Fibroblast of lung (primary cell): ENCODE measurements around the gene VIPR2. TPM values are rescaled to one million over a fixed set of nuclear protein-coding genes. Genes with fewer than 3 reads are reported as not detected.

Source experiments
- DNase-seq, 2 donors: peaks; one replicate each; pipeline versions ENCODE4 v3.0.0 to v3.0.0-alpha.2; 2010; ENCODE audit warnings: low read depth in 2 of 2
- H2AFZ ChIP-seq: 2 replicates; pipeline ENCODE4 v1.5.1; 2012; ENCODE audit warnings: low read length, control low read depth, inconsistent platforms
- H3K27ac ChIP-seq: 2 replicates; pipeline ENCODE4 v1.5.1; 2011; ENCODE audit warnings: low read length, control low read depth; ENCODE audit not compliant: insufficient read depth
- H3K27me3 ChIP-seq: 2 replicates; pipeline ENCODE4 v1.5.1; 2011; ENCODE audit warnings: mild to moderate bottlenecking, low read length; ENCODE audit not compliant: control insufficient read depth, insufficient read depth
- H3K36me3 ChIP-seq: 2 replicates; pipeline ENCODE4 v1.5.1; 2011; ENCODE audit warnings: low read length; ENCODE audit not compliant: control insufficient read depth, insufficient read depth
- H3K4me1 ChIP-seq: 2 replicates; pipeline ENCODE4 v1.5.1; 2011; ENCODE audit warnings: low read length; ENCODE audit not compliant: control insufficient read depth, insufficient read depth; ENCODE audit errors: extremely low read depth
- H3K4me2 ChIP-seq: 2 replicates; pipeline ENCODE4 v1.5.1; 2011; ENCODE audit warnings: low read length, control low read depth; ENCODE audit not compliant: insufficient read depth; ENCODE audit errors: extremely low read depth
- H3K4me3 ChIP-seq, 4 experiments: fragments of 200-600 bp in 1 of 4; sonication (generic) in 1 of 4; replicated peaks in 1 of 4; 2 replicates each; pipeline ENCODE4 v1.5.1; 2011 to 2016; ENCODE audit warnings: low read length in 4 of 4, low read depth in 3 of 4, mild to moderate bottlenecking in 3 of 4, control low read depth in 2 of 4, inconsistent platforms in 1 of 4, mixed read lengths in 1 of 4; ENCODE audit not compliant: insufficient read depth in 1 of 4; ENCODE audit errors: control extremely low read depth in 1 of 4
- H3K79me2 ChIP-seq: 2 replicates; pipeline ENCODE4 v1.5.1; 2012; ENCODE audit warnings: mild to moderate bottlenecking, low read length, inconsistent platforms; ENCODE audit not compliant: control insufficient read depth, insufficient read depth
- H3K9ac ChIP-seq: 2 replicates; pipeline ENCODE4 v1.5.1; 2011; ENCODE audit warnings: mild to moderate bottlenecking, low read length, control low read depth; ENCODE audit not compliant: insufficient read depth
- H3K9me3 ChIP-seq: 2 replicates; pipeline ENCODE4 v1.5.1; 2012; ENCODE audit warnings: low read depth, low read length; ENCODE audit not compliant: control insufficient read depth, insufficient read depth
- H4K20me1 ChIP-seq: 2 replicates; pipeline ENCODE4 v1.5.1; 2011; ENCODE audit warnings: low read length; ENCODE audit not compliant: control insufficient read depth, insufficient read depth; ENCODE audit errors: extremely low read depth
- CTCF ChIP-seq, 2 donors: IDR thresholded peaks in 1 of 2; conservative IDR thresholded peaks in 1 of 2; 1 replicate in 1 of 2; 2 replicates in 1 of 2; pipeline ENCODE4 v1.5.1; 2011 to 2012; ENCODE audit warnings: low read length in 2 of 2, control low read depth in 1 of 2, inconsistent platforms in 1 of 2, low read depth in 1 of 2, mild to moderate bottlenecking in 1 of 2
- EZH2 ChIP-seq: IDR thresholded peaks from 2 replicates; pipeline ENCODE4 v1.5.1; 2012; ENCODE audit warnings: low read length, control low read depth, mild to moderate bottlenecking; ENCODE audit errors: missing control alignments
- polyA plus RNA-seq, 2 donors: library from polyadenylated mRNA; depleted of rRNA in 1 of 2; stranded (reverse) in 1 of 2; unstranded in 1 of 2; fragments of >200 nt; gene quantifications; 2 replicates each; pipeline ENCODE4 v1.2.1, GENCODE V29; 2011 to 2012; ENCODE audit warnings: missing spikeins in 1 of 2
- total RNA-seq: library from RNA; depleted of rRNA; stranded (reverse); fragments of >200 nt; gene quantifications from 2 replicates; pipeline ENCODE4 v1.2.1, GENCODE V29; 2014

The VIPR2 gene
- total and polyA plus RNA-seq, 2 donors (not counting 1 experiment from before 2014, with no cell fraction given) = not detected

DNA sequence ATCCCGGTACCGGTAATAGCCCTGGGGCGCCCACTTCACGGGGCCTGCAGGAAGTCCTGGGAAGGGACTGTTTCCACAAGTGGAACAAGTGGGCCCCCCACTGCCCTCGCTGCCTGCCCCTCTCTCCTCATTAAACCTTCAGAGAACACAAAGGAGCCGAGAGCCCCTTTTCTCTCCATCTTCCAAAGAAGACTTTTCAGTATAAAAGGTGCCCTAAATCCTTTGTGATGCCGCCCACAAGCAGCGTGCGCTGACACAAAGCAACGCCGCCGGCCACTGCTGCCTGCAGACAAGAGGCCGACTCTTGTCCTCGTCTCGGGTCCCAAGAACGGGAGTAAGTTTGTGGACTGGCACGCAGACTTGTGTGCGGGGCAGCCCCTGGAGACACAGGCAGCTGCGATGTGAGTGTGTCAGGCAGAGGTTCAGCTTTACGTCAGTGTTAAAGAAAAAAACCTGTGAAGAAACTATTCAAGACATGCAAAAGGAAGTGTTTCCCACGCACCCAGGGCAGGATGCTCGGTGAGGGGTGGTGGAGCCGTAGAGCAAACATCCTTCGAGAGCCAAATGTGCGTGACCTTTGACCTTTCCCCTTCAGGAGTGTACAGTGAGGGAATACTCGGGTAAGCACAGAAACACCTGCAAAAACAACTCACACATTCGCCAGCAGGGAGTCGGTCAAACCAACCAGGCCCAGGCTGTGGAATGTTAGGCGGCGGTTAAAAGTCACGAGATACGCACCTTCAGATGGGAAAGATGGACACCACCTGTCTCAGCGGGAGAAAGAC, 118.2 kb downstream of the VIPR2 start:
- Histone ChIP-seq H3K4me2 (no peak overlapping the region), H3K27me3 (no peaks in the 10 kb centered on the region), H3K27ac (no peak overlapping the region), H3K36me3 (no peaks in the 10 kb centered on the region), H3K4me1 (no peaks in the 10 kb centered on the region), H3K4me3 (no peak overlapping the region), H3K79me2 (no peaks in the 10 kb centered on the region), H4K20me1 (no peaks in the 10 kb centered on the region), H2AFZ (no peak overlapping the region), H3K9ac (no peak overlapping the region), H3K9me3 (no peaks in the 10 kb centered on the region)
- DNase-seq = no peak
- TF ChIP-seq EZH2 (no peak), CTCF (conservative IDR thresholded peaks at IDR 0.05 in 1 of 2, IDR thresholded peaks at IDR 0.05 in 1 of 2; ENCODE audit: low read depth in 1 of 2, low read length in 2 of 2) (no peak)

- Histone ChIP-seq H2AFZ (no peak overlapping the region), H3K4me2 (no peak overlapping the region), H3K27me3 (no peaks in the 10 kb centered on the region), H3K36me3 (no peaks in the 10 kb centered on the region), H3K27ac (no peak overlapping the region), H4K20me1 (no peaks in the 10 kb centered on the region), H3K4me3 (no peak overlapping the region), H3K9ac (no peak overlapping the region), H3K4me1 (no peaks in the 10 kb centered on the region), H3K79me2 (no peaks in the 10 kb centered on the region), H3K9me3 (no peaks in the 10 kb centered on the region)
- no peak for TF ChIP-seq EZH2
- no peak for TF ChIP-seq CTCF (conservative IDR thresholded peaks at IDR 0.05 in 1 of 2, IDR thresholded peaks at IDR 0.05 in 1 of 2; ENCODE audit: low read depth in 1 of 2, low read length in 2 of 2)
- DNase-seq = peak in 1 of 2 donors; percentile 11
Measured at GRCh38 chr7:159025161-159025779, 119.4 kb downstream of the VIPR2 start.

GRCh38 chr7:159024280-159024951, 120.3 kb downstream of the VIPR2 start:
- H3K4me1 ChIP-seq = no peaks in the 10 kb centered on the region
- no peak overlapping the region for H3K9ac ChIP-seq
- H3K9me3 ChIP-seq = no peaks in the 10 kb centered on the region
- H4K20me1 ChIP-seq = no peaks in the 10 kb centered on the region
- H3K27ac ChIP-seq = no peak overlapping the region
- no peaks in the 10 kb centered on the region for H3K27me3 ChIP-seq
- no peaks in the 10 kb centered on the region for H3K36me3 ChIP-seq
- no peak overlapping the region for H3K4me2 ChIP-seq
- no peak for DNase-seq
- no peak overlapping the region for H3K4me3 ChIP-seq
- H2AFZ ChIP-seq = no peak overlapping the region
- TF ChIP-seq EZH2 (no peak), CTCF (conservative IDR thresholded peaks at IDR 0.05 in 1 of 2, IDR thresholded peaks at IDR 0.05 in 1 of 2; ENCODE audit: low read depth in 1 of 2, low read length in 2 of 2) (no peak)
- no peaks in the 10 kb centered on the region for H3K79me2 ChIP-seq
